CD14-positive monocyte (primary cell): Measurements from ENCODE around the gene TRPV3. TPM values are rescaled to one million over a fixed set of nuclear protein-coding genes. Genes with fewer than 3 reads are reported as not detected.
A peak's percentile ranks its signal among the peaks of the same experiment; 100 is the strongest.

ENCODE experiments used
- DNase-seq, 3 donors: peaks; one replicate each; pipeline ENCODE4 v3.0.0-alpha.2; 2011 to 2022
- H2AFZ ChIP-seq: 2 replicates; pipeline ENCODE4 v1.6.0; 2012; ENCODE audit warnings: mild to moderate bottlenecking, low read depth, low read length, inconsistent platforms; ENCODE audit not compliant: insufficient read depth, poor library complexity, severe bottlenecking
- H3K27ac ChIP-seq, 2 donors: 1 replicate in 1 of 2; 2 replicates in 1 of 2; pipeline ENCODE4 v1.5.1; 2012 to 2013; ENCODE audit warnings: low read length in 2 of 2, control low read depth in 1 of 2, inconsistent platforms in 1 of 2, low read depth in 1 of 2, mild to moderate bottlenecking in 1 of 2
- H3K27me3 ChIP-seq, 2 donors: one replicate each; pipeline versions ENCODE4 v1.6.0 to v1.6.1; 2011 to 2013; ENCODE audit warnings: low read length in 2 of 2; ENCODE audit not compliant: control insufficient read depth in 2 of 2, insufficient read depth in 2 of 2
- H3K36me3 ChIP-seq, 2 donors: replicated peaks in 1 of 2; 1 replicate in 1 of 2; 2 replicates in 1 of 2; pipeline versions ENCODE4 v1.5.1 to v1.6.1; 2012 to 2013; ENCODE audit warnings: low read length in 2 of 2, control low read depth in 1 of 2, inconsistent platforms in 1 of 2, mild to moderate bottlenecking in 1 of 2; ENCODE audit not compliant: insufficient read depth in 2 of 2, control insufficient read depth in 1 of 2
- H3K4me1 ChIP-seq, 2 donors: 1 replicate in 1 of 2; 2 replicates in 1 of 2; pipeline versions ENCODE4 v1.5.1 to v1.6.1; 2012 to 2013; ENCODE audit warnings: low read length in 2 of 2, control low read depth in 1 of 2, inconsistent platforms in 1 of 2, mild to moderate bottlenecking in 1 of 2, moderate library complexity in 1 of 2; ENCODE audit not compliant: insufficient read depth in 2 of 2, control insufficient read depth in 1 of 2
- H3K4me2 ChIP-seq: replicated peaks from 2 replicates; pipeline ENCODE3; 2012; ENCODE audit warnings: low read length, moderate library complexity, mild to moderate bottlenecking; ENCODE audit not compliant: poor library complexity, severe bottlenecking; ENCODE audit errors: extremely low read depth
- H3K4me3 ChIP-seq, 3 experiments: fragments of 200-600 bp in 1 of 3; sonication (generic) in 1 of 3; replicated peaks in 1 of 3; 1 replicate in 2 of 3; 2 replicates in 1 of 3; pipeline ENCODE4 v1.5.1; 2011 to 2013; ENCODE audit warnings: low read length in 3 of 3, mild to moderate bottlenecking in 3 of 3, control low read depth in 2 of 3, low read depth in 2 of 3, inconsistent platforms in 1 of 3, moderate library complexity in 1 of 3
- H3K79me2 ChIP-seq: 2 replicates; pipeline ENCODE4 v1.6.0; 2012; ENCODE audit warnings: mild to moderate bottlenecking, control low read depth, inconsistent platforms, low read length, moderate library complexity; ENCODE audit not compliant: insufficient read depth
- H3K9ac ChIP-seq: 2 replicates; pipeline ENCODE4 v1.6.0; 2017; ENCODE audit warnings: low read length, mild to moderate bottlenecking; ENCODE audit not compliant: insufficient read depth, poor library complexity, severe bottlenecking
- H3K9me3 ChIP-seq, 2 donors: replicated peaks in 1 of 2; 1 replicate in 1 of 2; 2 replicates in 1 of 2; pipeline versions ENCODE4 v1.5.1 to v1.6.1; 2012 to 2013; ENCODE audit warnings: low read length in 2 of 2, control low read depth in 1 of 2; ENCODE audit not compliant: control insufficient read depth in 1 of 2, insufficient read depth in 1 of 2
- H4K20me1 ChIP-seq: 2 replicates; pipeline ENCODE4 v1.6.0; 2012; ENCODE audit warnings: mild to moderate bottlenecking, low read length, control low read depth, moderate library complexity; ENCODE audit not compliant: insufficient read depth
- H3K27ac Mint-ChIP-seq, 7 donors: one replicate each; pipeline ENCODE4 v1.8.0; 2020; ENCODE audit warnings: mild to moderate bottlenecking in 7 of 7, mixed read lengths in 7 of 7, moderate library complexity in 6 of 7, inconsistent platforms in 2 of 7
- H3K27me3 Mint-ChIP-seq, 3 donors: one replicate each; pipeline ENCODE4 v1.8.0; 2021 to 2022; ENCODE audit warnings: low read depth in 3 of 3, mild to moderate bottlenecking in 3 of 3, mixed read lengths in 3 of 3, moderate library complexity in 3 of 3, inconsistent platforms in 1 of 3
- H3K36me3 Mint-ChIP-seq, 2 donors: one replicate each; pipeline ENCODE4 v1.8.0; 2020; ENCODE audit warnings: mixed read lengths in 2 of 2, inconsistent platforms in 1 of 2, mild to moderate bottlenecking in 1 of 2
- H3K4me1 Mint-ChIP-seq: one replicate; pipeline ENCODE4 v1.8.0; 2020; ENCODE audit warnings: mild to moderate bottlenecking, mixed read lengths
- H3K4me3 Mint-ChIP-seq, 2 donors: one replicate each; pipeline ENCODE4 v1.8.0; 2020; ENCODE audit warnings: mild to moderate bottlenecking in 2 of 2, mixed read lengths in 2 of 2, moderate library complexity in 1 of 2
- H3K9me3 Mint-ChIP-seq, 7 donors: one replicate each; pipeline ENCODE4 v1.8.0; 2020 to 2022; ENCODE audit warnings: mixed read lengths in 7 of 7, mild to moderate bottlenecking in 6 of 7, moderate library complexity in 6 of 7, inconsistent platforms in 2 of 7
- WGBS: methylation state at CpG from one replicate; pipeline ENCODE4 v1.1.5; 2013; ENCODE audit warnings: missing lambda C conversion rate; ENCODE audit not compliant: insufficient coverage; 5-methylcytosine and 5-hydroxymethylcytosine counted together
- intact Hi-C, 2 donors: fragments of 100-400 bp; cut with micrococcal nuclease; formaldehyde crosslinking; loops; one replicate each; pipeline versions ENCODE4 v1.15.0 to v1.15.1; 2023
- polyA plus RNA-seq, 3 donors: library from polyadenylated mRNA; depleted of rRNA in 1 of 3; unstranded in 2 of 3; stranded (reverse) in 1 of 3; fragments of 300-500 nt in 2 of 3; fragments of >200 nt in 1 of 3; fragmentation: Illumina TruSeq in 2 of 3; gene quantifications; 1 replicate in 2 of 3; 2 replicates in 1 of 3; pipeline ENCODE4 v1.2.3, GENCODE V29; 2012 to 2021
- TF ChIP-seq, protein P1 (sequence below): fragments of 200-600 bp; IDR thresholded peaks from one replicate; pipeline ENCODE4 v1.8.0; 2022; ENCODE audit warnings: antibody characterized with exemption, mild to moderate bottlenecking

Gene TRPV3
- polyA plus RNA-seq, 3 donors, result 0.01 TPM; not detected in 2

DNA sequence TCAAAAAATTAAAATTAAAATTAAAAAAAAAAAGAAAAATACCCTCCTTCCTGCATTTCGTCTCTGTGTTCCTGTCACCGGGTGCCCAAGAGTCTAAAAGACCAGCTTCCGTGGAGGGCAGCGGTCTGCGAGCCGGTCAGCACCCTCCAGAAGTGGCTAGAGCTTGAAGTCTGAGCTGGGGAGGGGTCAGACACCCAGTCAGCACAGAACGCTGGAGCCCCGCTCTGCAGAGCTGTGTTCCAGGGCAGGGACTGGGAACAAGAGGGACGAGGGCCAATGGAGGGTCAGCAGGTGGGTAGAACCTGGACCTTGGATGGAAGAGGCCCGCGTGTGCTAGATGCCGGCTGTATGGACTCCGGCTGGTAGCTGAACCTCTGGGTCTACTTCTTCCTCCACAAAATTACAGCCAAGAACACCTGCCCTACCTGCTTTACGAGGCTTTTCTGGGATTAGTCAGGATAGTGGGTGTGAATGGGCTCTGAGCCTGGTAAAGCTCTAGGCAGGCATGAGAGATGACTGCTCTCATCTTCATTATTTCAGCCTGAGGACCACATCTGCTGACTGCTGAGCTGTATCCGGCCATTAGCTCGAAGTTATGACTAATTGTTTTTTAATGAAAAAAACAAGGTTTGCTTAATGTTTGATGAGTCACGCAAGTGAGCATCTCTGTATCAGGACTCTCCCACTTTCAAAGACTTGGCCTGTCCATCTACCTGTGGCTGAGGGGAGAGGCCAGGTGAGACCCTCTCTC, 45.7 kb upstream of the TRPV3 start:
- H3K36me3 ChIP-seq, result peaks cover 7 to 11% of the 10 kb centered on the region in 2 donors
- Mint-ChIP-seq H3K27ac (peak overlapping the region in 2 of 7 donors; percentile 15 to 82), H3K27me3 (peaks cover 0 to 1% (median 0%) of the 10 kb centered on the region in 3 donors), H3K4me3 (no peak overlapping the region), H3K36me3 (peaks cover 14 to 22% of the 10 kb centered on the region in 2 donors), H3K4me1 (no peaks in the 10 kb centered on the region), H3K9me3 (peaks cover 0 to 3% (median 0%) of the 10 kb centered on the region in 7 donors)
- H3K9me3 ChIP-seq, result no peaks in the 10 kb centered on the region
- H4K20me1 ChIP-seq, result no peaks in the 10 kb centered on the region
- no peak overlapping the region for H3K4me2 ChIP-seq
- no peak overlapping the region for H3K9ac ChIP-seq
- TF ChIP-seq, protein P1, sequence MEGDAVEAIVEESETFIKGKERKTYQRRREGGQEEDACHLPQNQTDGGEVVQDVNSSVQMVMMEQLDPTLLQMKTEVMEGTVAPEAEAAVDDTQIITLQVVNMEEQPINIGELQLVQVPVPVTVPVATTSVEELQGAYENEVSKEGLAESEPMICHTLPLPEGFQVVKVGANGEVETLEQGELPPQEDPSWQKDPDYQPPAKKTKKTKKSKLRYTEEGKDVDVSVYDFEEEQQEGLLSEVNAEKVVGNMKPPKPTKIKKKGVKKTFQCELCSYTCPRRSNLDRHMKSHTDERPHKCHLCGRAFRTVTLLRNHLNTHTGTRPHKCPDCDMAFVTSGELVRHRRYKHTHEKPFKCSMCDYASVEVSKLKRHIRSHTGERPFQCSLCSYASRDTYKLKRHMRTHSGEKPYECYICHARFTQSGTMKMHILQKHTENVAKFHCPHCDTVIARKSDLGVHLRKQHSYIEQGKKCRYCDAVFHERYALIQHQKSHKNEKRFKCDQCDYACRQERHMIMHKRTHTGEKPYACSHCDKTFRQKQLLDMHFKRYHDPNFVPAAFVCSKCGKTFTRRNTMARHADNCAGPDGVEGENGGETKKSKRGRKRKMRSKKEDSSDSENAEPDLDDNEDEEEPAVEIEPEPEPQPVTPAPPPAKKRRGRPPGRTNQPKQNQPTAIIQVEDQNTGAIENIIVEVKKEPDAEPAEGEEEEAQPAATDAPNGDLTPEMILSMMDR, result no peak
- 100% methylated on average over 7 of the region's 17 CpGs for WGBS
- no peaks in the 10 kb centered on the region for H3K27me3 ChIP-seq
- H3K27ac ChIP-seq, result no peak overlapping the region
- intact Hi-C loops, result no loop called here
- no peak for DNase-seq
- H3K4me3 ChIP-seq, result no peak overlapping the region
- H2AFZ ChIP-seq, result no peak overlapping the region
- no peaks in the 10 kb centered on the region for H3K4me1 ChIP-seq
- no peaks in the 10 kb centered on the region for H3K79me2 ChIP-seq

DNA sequence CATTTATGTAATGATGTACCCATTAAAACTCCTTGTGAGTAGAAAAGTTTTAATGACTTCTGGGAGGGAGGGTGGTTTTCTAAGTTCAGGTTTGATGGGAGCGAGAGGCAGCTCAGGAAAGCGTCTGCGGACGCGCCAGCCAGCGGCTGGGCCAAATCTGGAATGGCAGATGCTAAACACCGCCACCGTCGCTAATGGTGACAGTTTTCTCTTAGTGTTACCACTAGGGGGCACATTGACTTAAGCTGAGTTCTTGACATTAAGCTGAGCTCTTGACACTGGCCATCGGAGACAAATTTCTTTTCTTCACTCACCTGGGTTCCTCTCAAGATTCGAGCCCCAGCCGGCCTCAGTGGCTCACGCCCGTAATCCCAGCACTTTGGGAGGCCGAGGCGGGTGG, 44.9 kb upstream of the TRPV3 start:
- TF ChIP-seq, protein P1, result peak; percentile 47
- no peaks in the 10 kb centered on the region for H4K20me1 ChIP-seq
- no peak overlapping the region for H3K9ac ChIP-seq
- Mint-ChIP-seq H3K9me3 (peaks cover 0 to 3% (median 0%) of the 10 kb centered on the region in 7 donors), H3K27me3 (no peaks in the 10 kb centered on the region), H3K27ac (no peak overlapping the region), H3K4me3 (no peak overlapping the region), H3K4me1 (no peaks in the 10 kb centered on the region), H3K36me3 (peaks cover 12 to 14% of the 10 kb centered on the region in 2 donors)
- no peak overlapping the region for H3K27ac ChIP-seq
- no peaks in the 10 kb centered on the region for H3K9me3 ChIP-seq
- H3K4me2 ChIP-seq, result no peak overlapping the region
- intact Hi-C loops, result no loop called here
- no peaks in the 10 kb centered on the region for H3K4me1 ChIP-seq
- H3K79me2 ChIP-seq, result no peaks in the 10 kb centered on the region
- peak in 1 of 3 donors; percentile 13 for DNase-seq
- 97% methylated on average over 9 of the region's 16 CpGs for WGBS
- no peaks in the 10 kb centered on the region for H3K27me3 ChIP-seq
- no peak overlapping the region for H2AFZ ChIP-seq
- no peak overlapping the region for H3K4me3 ChIP-seq
- peaks cover 7 to 9% of the 10 kb centered on the region in 2 donors for H3K36me3 ChIP-seq
